Medulla oblongata (tissue), 1 donor: Measurements from ENCODE around the gene CLDN6.

Experiments used
- DNase-seq: peaks from one replicate; pipeline ENCODE4 v3.0.0-alpha.2; 2015; ENCODE audit errors: extremely low spot score

The CLDN6 gene

GRCh38 chr16:3027983-3028715 lies 10.2 kb upstream of the CLDN6 start:
- peak; percentile 54 for DNase-seq

- DNase-seq: no peak
Observed at GRCh38 chr16:3027489-3027795, 9.5 kb upstream of the CLDN6 start.

GRCh38 chr16:3026609-3027488 lies 8.9 kb upstream of the CLDN6 start:
- DNase-seq: no peak

- DNase-seq: no peak
Observed at GRCh38 chr16:3026003-3026378, 8.0 kb upstream of the CLDN6 start.

- no peak for DNase-seq
Observed at GRCh38 chr16:3025032-3026002, 7.3 kb upstream of the CLDN6 start.

GRCh38 chr16:3023669-3024478 lies 5.9 kb upstream of the CLDN6 start, which contains the start of the genes HCFC1R1 and THOC6:
TSS of gene HCFC1R1 (minus strand) at chr16:3023942. CDS start at chr16:3023941, 1 bp downstream.
TSS of gene THOC6 (plus strand) at chr16:3024035. CDS start at chr16:3024327, 292 bp downstream.
- DNase-seq: peak; percentile 98

GRCh38 chr16:3023415-3023668 lies 5.4 kb upstream of the CLDN6 start:
- DNase-seq: peak; percentile 25

- DNase-seq: peak; percentile 25
Observed at GRCh38 chr16:3022684-3023414, 4.9 kb upstream of the CLDN6 start.

GRCh38 chr16:3022208-3022683 lies 4.3 kb upstream of the CLDN6 start:
- DNase-seq: peak; percentile 55

GRCh38 chr16:3021449-3022207 lies 3.6 kb upstream of the CLDN6 start:
- DNase-seq: peak; percentile 61

- DNase-seq: peak; percentile 30
Observed at GRCh38 chr16:3020604-3021448, 2.8 kb upstream of the CLDN6 start.

- peak; percentile 66 for DNase-seq
Observed at GRCh38 chr16:3020247-3020603, 2.2 kb upstream of the CLDN6 start, which contains the start of gene TNFRSF12A. TSS of gene TNFRSF12A (plus strand) at chr16:3020368. CDS start at chr16:3020398, 30 bp downstream.

GRCh38 chr16:3019594-3020246 lies 1.7 kb upstream of the CLDN6 start:
- DNase-seq: no peak

GRCh38 chr16:3017344-3017743 lies 639 bp downstream of the CLDN6 start:
- DNase-seq: no peak

GRCh38 chr16:3015865-3016521 lies 2.0 kb downstream of the CLDN6 start:
- no peak for DNase-seq

- DNase-seq: no peak
Observed at GRCh38 chr16:3014971-3015370, 3.0 kb downstream of the CLDN6 start.

- DNase-seq: no peak
Observed at GRCh38 chr16:3013998-3014690, 3.8 kb downstream of the CLDN6 start.
